Measurements from ENCODE around the gene FILIP1L. TPM values are rescaled to one million over a fixed set of nuclear protein-coding genes. Genes with fewer than 3 reads are reported as not detected.

Gene FILIP1L
- polyA plus RNA-seq, 1 of the 3 experiments (the other 2 are of a cell fraction): 26.8 TPM

- Histone ChIP-seq H3F3A (replicated peaks; ENCODE audit: insufficient read depth) (peaks cover 11% of the 10 kb centered on the region), H3K9ac (no peak overlapping the region), H3K36me3 (replicated peaks in 1 of 2; ENCODE audit: control insufficient read depth in 1 of 2, insufficient read depth in 2 of 2, low read length in 1 of 2) (no peaks in the 10 kb centered on the region), H3K27me3 (ENCODE audit: insufficient read depth) (no peaks in the 10 kb centered on the region), H2AFZ (ENCODE audit: low read depth) (no peak overlapping the region), H3K79me2 (ENCODE audit: insufficient read depth) (no peaks in the 10 kb centered on the region), H3K9me2 (no peaks in the 10 kb centered on the region), H4K20me1 (ENCODE audit: insufficient read depth) (no peaks in the 10 kb centered on the region), H3K4me2 (no peak overlapping the region), H3K4me3 (ENCODE audit: low read depth in 2 of 2, low read length in 1 of 2) (no peak overlapping the region), H3K9me3 (no peaks in the 10 kb centered on the region), H3K27ac (ENCODE audit: low read depth in 2 of 2, low read length in 1 of 2) (no peak overlapping the region), H3K4me1 (ENCODE audit: control insufficient read depth in 1 of 2, insufficient read depth in 2 of 2, low read depth in 1 of 2, low read length in 1 of 2) (peaks cover 0 to 1% of the 10 kb centered on the region in 2 experiments; a peak in 2 of 4 replicates)
- WGBS (ENCODE audit: low lambda C conversion rate): 90% methylated on average over 6 of the region's 7 CpGs
- POLR2A ChIA-PET: no interaction called here
- CTCF ChIA-PET: interaction anchor here (1.3 kb wide), 1 partner anchor 181 kb away, joined by 4 read pairs; no protein-coding TSS in a partner anchor
- TF ChIP-seq, protein P1, sequence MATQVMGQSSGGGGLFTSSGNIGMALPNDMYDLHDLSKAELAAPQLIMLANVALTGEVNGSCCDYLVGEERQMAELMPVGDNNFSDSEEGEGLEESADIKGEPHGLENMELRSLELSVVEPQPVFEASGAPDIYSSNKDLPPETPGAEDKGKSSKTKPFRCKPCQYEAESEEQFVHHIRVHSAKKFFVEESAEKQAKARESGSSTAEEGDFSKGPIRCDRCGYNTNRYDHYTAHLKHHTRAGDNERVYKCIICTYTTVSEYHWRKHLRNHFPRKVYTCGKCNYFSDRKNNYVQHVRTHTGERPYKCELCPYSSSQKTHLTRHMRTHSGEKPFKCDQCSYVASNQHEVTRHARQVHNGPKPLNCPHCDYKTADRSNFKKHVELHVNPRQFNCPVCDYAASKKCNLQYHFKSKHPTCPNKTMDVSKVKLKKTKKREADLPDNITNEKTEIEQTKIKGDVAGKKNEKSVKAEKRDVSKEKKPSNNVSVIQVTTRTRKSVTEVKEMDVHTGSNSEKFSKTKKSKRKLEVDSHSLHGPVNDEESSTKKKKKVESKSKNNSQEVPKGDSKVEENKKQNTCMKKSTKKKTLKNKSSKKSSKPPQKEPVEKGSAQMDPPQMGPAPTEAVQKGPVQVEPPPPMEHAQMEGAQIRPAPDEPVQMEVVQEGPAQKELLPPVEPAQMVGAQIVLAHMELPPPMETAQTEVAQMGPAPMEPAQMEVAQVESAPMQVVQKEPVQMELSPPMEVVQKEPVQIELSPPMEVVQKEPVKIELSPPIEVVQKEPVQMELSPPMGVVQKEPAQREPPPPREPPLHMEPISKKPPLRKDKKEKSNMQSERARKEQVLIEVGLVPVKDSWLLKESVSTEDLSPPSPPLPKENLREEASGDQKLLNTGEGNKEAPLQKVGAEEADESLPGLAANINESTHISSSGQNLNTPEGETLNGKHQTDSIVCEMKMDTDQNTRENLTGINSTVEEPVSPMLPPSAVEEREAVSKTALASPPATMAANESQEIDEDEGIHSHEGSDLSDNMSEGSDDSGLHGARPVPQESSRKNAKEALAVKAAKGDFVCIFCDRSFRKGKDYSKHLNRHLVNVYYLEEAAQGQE (IDR thresholded peaks at IDR 0.05; ENCODE audit: low read depth, low read length): no peak
- TF ChIP-seq YY1 (IDR thresholded peaks at IDR 0.05; ENCODE audit: low read depth) (no peak), NRF1 (IDR thresholded peaks at IDR 0.05; ENCODE audit: low read depth, low read length) (no peak), TEAD4 (IDR thresholded peaks at IDR 0.05; ENCODE audit: borderline replicate concordance, insufficient read depth) (no peak), GATA2 (CRISPR knock-in tag; IDR thresholded peaks at IDR 0.05) (no peak), FOXJ3 (CRISPR knock-in tag; IDR thresholded peaks at IDR 0.05) (no peak), EP300 (IDR thresholded peaks at IDR 0.05; ENCODE audit: borderline replicate concordance in 1 of 2, low read depth in 1 of 2, low read length in 1 of 2) (no peak)
- no peak for DNase-seq
These were observed 89.6 kb downstream of the FILIP1L start for GRCh38 chr3:100024520-100025303.

GRCh38 chr3:100023595-100023994 lies 90.7 kb downstream of the FILIP1L start:
- Histone ChIP-seq H3K4me2 (no peak overlapping the region), H2AFZ (ENCODE audit: low read depth) (no peak overlapping the region), H3K4me3 (ENCODE audit: low read depth in 2 of 2, low read length in 1 of 2) (no peak overlapping the region), H3K4me1 (ENCODE audit: control insufficient read depth in 1 of 2, insufficient read depth in 2 of 2, low read depth in 1 of 2, low read length in 1 of 2) (peaks cover 0 to 4% of the 10 kb centered on the region in 2 experiments; a peak in 2 of 4 replicates), H3F3A (replicated peaks; ENCODE audit: insufficient read depth) (peaks cover 19% of the 10 kb centered on the region), H3K9ac (no peak overlapping the region), H3K36me3 (replicated peaks in 1 of 2; ENCODE audit: control insufficient read depth in 1 of 2, insufficient read depth in 2 of 2, low read length in 1 of 2) (no peaks in the 10 kb centered on the region), H3K79me2 (ENCODE audit: insufficient read depth) (no peaks in the 10 kb centered on the region), H3K9me2 (no peaks in the 10 kb centered on the region), H3K9me3 (no peaks in the 10 kb centered on the region), H3K27ac (ENCODE audit: low read depth in 2 of 2, low read length in 1 of 2) (peak overlapping the region in 1 of 2 experiments; percentile 51; a peak in 2 of 4 replicates), H3K27me3 (ENCODE audit: insufficient read depth) (no peaks in the 10 kb centered on the region), H4K20me1 (ENCODE audit: insufficient read depth) (no peaks in the 10 kb centered on the region)
- 94% methylated on average over 1 of the region's 1 CpG for WGBS (ENCODE audit: low lambda C conversion rate)
- DNase-seq: no peak
- no peak for TF ChIP-seq IRF3 (IDR thresholded peaks at IDR 0.05; ENCODE audit: low read depth, low read length)
- TF ChIP-seq FOXJ3 (CRISPR knock-in tag; IDR thresholded peaks at IDR 0.05): no peak
- POLR2A ChIA-PET: no interaction called here
- CTCF ChIA-PET: no interaction called here

All from SK-N-SH (cell line).